ENCODE measurements around the gene OR6S1.

The OR6S1 gene

GRCh38 chr14:20641591-20641990 lies at the start of gene OR6S1:
OR6S1 (minus strand) TSS chr14:20641691; CDS start chr14:20641691, 0 bp downstream.
- no peak for DNase-seq

GRCh38 chr14:20690848-20691640 lies 49.6 kb upstream of the OR6S1 start:
- DNase-seq, result peak; percentile 65

GRCh38 chr14:20688167-20688839 lies 46.8 kb upstream of the OR6S1 start, which contains the start of gene ANG:
ANG (plus strand) TSS chr14:20688764; CDS start chr14:20693565, 4,801 bp downstream.
- no peak for DNase-seq

GRCh38 chr14:20687362-20688166 lies 46.1 kb upstream of the OR6S1 start:
- DNase-seq, result no peak

- no peak for DNase-seq
Measured at GRCh38 chr14:20686386-20687143, 45.1 kb upstream of the OR6S1 start.

- no peak for DNase-seq
Measured at GRCh38 chr14:20684662-20685456, 43.4 kb upstream of the OR6S1 start.

- peak; percentile 83 for DNase-seq
Measured at GRCh38 chr14:20683891-20684661, 42.6 kb upstream of the OR6S1 start, which contains the start of gene RNASE4. RNASE4 (plus strand) TSS chr14:20684560; CDS start chr14:20699372, 14,812 bp downstream.

GRCh38 chr14:20683125-20683890 lies 41.8 kb upstream of the OR6S1 start:
- DNase-seq, result peak; percentile 84

- peak; percentile 81 for DNase-seq
Measured at GRCh38 chr14:20682435-20683124, 41.1 kb upstream of the OR6S1 start.

- DNase-seq, result no peak
Measured at GRCh38 chr14:20682127-20682434, 40.6 kb upstream of the OR6S1 start.

GRCh38 chr14:20681348-20682126 lies 40.0 kb upstream of the OR6S1 start:
- DNase-seq, result peak; percentile 91

GRCh38 chr14:20680843-20681347 lies 39.4 kb upstream of the OR6S1 start:
- no peak for DNase-seq

GRCh38 chr14:20680363-20680762 lies 38.9 kb upstream of the OR6S1 start:
- DNase-seq, result no peak

GRCh38 chr14:20679907-20680306 lies 38.4 kb upstream of the OR6S1 start:
- DNase-seq, result no peak

- no peak for DNase-seq
Measured at GRCh38 chr14:20676072-20676471, 34.6 kb upstream of the OR6S1 start.

GRCh38 chr14:20675669-20676068 lies 34.2 kb upstream of the OR6S1 start:
- DNase-seq, result no peak

- no peak for DNase-seq
Measured at GRCh38 chr14:20671597-20672283, 30.2 kb upstream of the OR6S1 start.

- no peak for DNase-seq
Measured at GRCh38 chr14:20668969-20669368, 27.5 kb upstream of the OR6S1 start.
